ENCODE data around the gene APRT. TPM values are rescaled to one million over a fixed set of nuclear protein-coding genes. Genes with fewer than 3 reads are reported as not detected.

APRT gene
- total and polyA plus RNA-seq, 12 donors: 20.8 to 166 (median 36.9) TPM

GRCh38 chr16:88812513-88813268 lies 963 bp upstream of the APRT start:
- TF ChIP-seq CTCF (IDR thresholded peaks at IDR 0.05): peak in 2 of 9 donors; percentile 5 to 15
- Histone ChIP-seq H3K9me3 (no peaks in the 10 kb centered on the region), H3K4me3 (peak overlapping the region; percentile 43 to 94 (median 80)), H3K4me1 (peaks cover 12 to 40% (median 30%) of the 10 kb centered on the region in 9 donors), H3K27me3 (no peaks in the 10 kb centered on the region), H3K27ac (peak overlapping the region; percentile 87 to 97 (median 94)), H3K36me3 (peaks cover 0 to 26% (median 0%) of the 10 kb centered on the region in 9 donors)
- intact Hi-C loops (cut with DNase I): loop anchor here in 8 of 10 donors (1.0 to 10.0 kb wide), 10 partner anchors 45 to 405 kb away; partner anchors contain the start of genes TRAPPC2L (in 4 of the 8), GALNS (in 3 of the 8), CDH15 (in 2 of the 8) and ZNF778 (in 1 of the 8)
- ATAC-seq: peak in 3 of 8 donors; percentile 0 to 10 (median 2)
- DNase-seq: peak in 1 of 2 donors; percentile 69
- 47 to 48% methylated on average over 37 of the region's 37 CpGs for WGBS, 2 donors

GRCh38 chr16:88810912-88811768 lies 588 bp downstream of the APRT start:
- peak in 1 of 9 donors; percentile 10 for TF ChIP-seq CTCF (IDR thresholded peaks at IDR 0.05)
- ATAC-seq (peak; percentile 71 to 84 (median 81)), DNase-seq (peak; percentile 72 to 80)
- intact Hi-C loops (cut with DNase I): loop anchor here in 8 of 10 donors (2.0 to 10.0 kb wide), 9 partner anchors 46 to 406 kb away; partner anchors contain the start of genes GALNS (in 4 of the 8), TRAPPC2L (in 4 of the 8), CDH15 (in 2 of the 8) and ZNF778 (in 1 of the 8)
- peak overlapping the region; percentile 43 to 94 (median 80) for H3K4me3 ChIP-seq
- WGBS, 2 donors: 4 to 5% methylated on average over 62 to 65 of the region's 65 CpGs
- peaks cover 12 to 40% (median 30%) of the 10 kb centered on the region in 9 donors for H3K4me1 ChIP-seq
- H3K27ac ChIP-seq: peak overlapping the region; percentile 87 to 97 (median 94)
- peaks cover 0 to 30% (median 0%) of the 10 kb centered on the region in 9 donors for H3K36me3 ChIP-seq
- H3K9me3 ChIP-seq: no peaks in the 10 kb centered on the region
- H3K27me3 ChIP-seq: no peaks in the 10 kb centered on the region

- DNase-seq (no peak), ATAC-seq (no peak)
- no peak for TF ChIP-seq CTCF (IDR thresholded peaks at IDR 0.05)
- peaks cover 0 to 31% (median 0%) of the 10 kb centered on the region in 9 donors for H3K36me3 ChIP-seq
- peak overlapping the region in 7 of 10 donors; percentile 89 to 97 (median 92) for H3K27ac ChIP-seq
- peak overlapping the region in 9 of 10 donors; percentile 50 to 94 (median 82) for H3K4me3 ChIP-seq
- H3K27me3 ChIP-seq: no peaks in the 10 kb centered on the region
- H3K4me1 ChIP-seq: peaks cover 12 to 40% (median 30%) of the 10 kb centered on the region in 9 donors
- intact Hi-C loops (cut with DNase I): loop anchor here in 8 of 10 donors (2.0 to 10.0 kb wide), 9 partner anchors 46 to 407 kb away; partner anchors contain the start of genes GALNS (in 4 of the 8), TRAPPC2L (in 4 of the 8), CDH15 (in 2 of the 8) and ZNF778 (in 1 of the 8)
- 45 to 47% methylated on average over 12 of the region's 12 CpGs for WGBS, 2 donors
- H3K9me3 ChIP-seq: no peaks in the 10 kb centered on the region
Measured at GRCh38 chr16:88810166-88810911, 1.4 kb downstream of the APRT start.

Measured in heart right ventricle (tissue), 16 donors.